Liver (tissue), 9 donors: ENCODE data around the gene AHRR. TPM values are rescaled to one million over a fixed set of nuclear protein-coding genes. Genes with fewer than 3 reads are reported as not detected.

ENCODE experiments used
- DNase-seq: peaks from one replicate; pipeline ENCODE4 v3.0.0-alpha.2; 2017; ENCODE audit warnings: low spot score
- H3K27ac ChIP-seq, 2 donors: one replicate each; pipeline ENCODE4 v1.7.0; 2013; ENCODE audit warnings: inconsistent platforms in 2 of 2, low read length in 2 of 2, control low read depth in 1 of 2, low read depth in 1 of 2, mild to moderate bottlenecking in 1 of 2
- H3K27me3 ChIP-seq, 4 donors: one replicate each; pipeline versions ENCODE4 v1.6.1 to v1.7.0; 2013; ENCODE audit warnings: low read length in 3 of 4, inconsistent platforms in 1 of 4, mild to moderate bottlenecking in 1 of 4, moderate library complexity in 1 of 4; ENCODE audit not compliant: control insufficient read depth in 4 of 4, insufficient read depth in 4 of 4
- H3K36me3 ChIP-seq, 4 donors: one replicate each; pipeline versions ENCODE4 v1.6.1 to v1.7.0; 2013; ENCODE audit warnings: low read length in 3 of 4, mild to moderate bottlenecking in 3 of 4, low read depth in 1 of 4, moderate library complexity in 1 of 4; ENCODE audit not compliant: control insufficient read depth in 4 of 4, insufficient read depth in 3 of 4
- H3K4me1 ChIP-seq, 4 donors: one replicate each; pipeline versions ENCODE4 v1.6.1 to v1.7.0; 2013; ENCODE audit warnings: low read length in 3 of 4, mild to moderate bottlenecking in 3 of 4, moderate library complexity in 1 of 4; ENCODE audit not compliant: control insufficient read depth in 4 of 4, insufficient read depth in 4 of 4
- H3K4me3 ChIP-seq, 3 donors: one replicate each; pipeline versions ENCODE4 v1.6.1 to v1.7.0; 2013; ENCODE audit warnings: low read length in 3 of 3, control low read depth in 1 of 3, low read depth in 1 of 3, mild to moderate bottlenecking in 1 of 3
- H3K9ac ChIP-seq, 2 donors: one replicate each; pipeline ENCODE4 v1.7.0; 2013; ENCODE audit warnings: low read length in 2 of 2, mild to moderate bottlenecking in 2 of 2, moderate library complexity in 2 of 2, control low read depth in 1 of 2, low read depth in 1 of 2
- H3K9me3 ChIP-seq, 4 donors: one replicate each; pipeline versions ENCODE4 v1.6.1 to v1.7.0; 2013; ENCODE audit warnings: low read length in 3 of 4; ENCODE audit not compliant: control insufficient read depth in 4 of 4
- ATF3 ChIP-seq: IDR thresholded peaks from 2 replicates; pipeline ENCODE4 v1.6.1; 2016; ENCODE audit warnings: antibody characterized with exemption
- CTCF ChIP-seq: fragments of 150-350 bp; IDR thresholded peaks from 2 replicates; pipeline ENCODE4 v1.5.1; 2017; ENCODE audit warnings: improper control_type of control experiment, low read depth, low read length; ENCODE audit not compliant: missing input control
- EGR1 ChIP-seq, 2 donors: IDR thresholded peaks; 2 replicates each; pipeline ENCODE4 v1.6.1; 2016 to 2018; ENCODE audit warnings: antibody characterized with exemption in 2 of 2, low read depth in 2 of 2
- FOXA1 ChIP-seq: IDR thresholded peaks from 2 replicates; pipeline ENCODE4 v1.6.1; 2016; ENCODE audit warnings: antibody characterized with exemption
- FOXA2 ChIP-seq: IDR thresholded peaks from 2 replicates; pipeline ENCODE4 v1.6.1; 2016; ENCODE audit warnings: antibody characterized with exemption
- GABPA ChIP-seq, 2 donors: IDR thresholded peaks in 1 of 2; conservative IDR thresholded peaks in 1 of 2; 2 replicates each; pipeline ENCODE4 v1.6.1; 2016; ENCODE audit warnings: antibody characterized with exemption in 2 of 2, mild to moderate bottlenecking in 1 of 2, moderate library complexity in 1 of 2
- HNF4A ChIP-seq, 2 donors: conservative IDR thresholded peaks; 2 replicates each; pipeline ENCODE4 v1.6.1; 2016; ENCODE audit warnings: antibody characterized with exemption in 2 of 2, mild to moderate bottlenecking in 2 of 2
- HNF4G ChIP-seq: IDR thresholded peaks from 2 replicates; pipeline ENCODE4 v1.6.1; 2016; ENCODE audit warnings: antibody characterized with exemption
- JUND ChIP-seq, 2 donors: IDR thresholded peaks; 2 replicates each; pipeline ENCODE4 v1.6.1; 2016; ENCODE audit warnings: antibody characterized with exemption in 2 of 2
- MAX ChIP-seq: IDR thresholded peaks from 2 replicates; pipeline ENCODE4 v1.6.1; 2016; ENCODE audit warnings: antibody characterized with exemption
- NR2F2 ChIP-seq: IDR thresholded peaks from 2 replicates; pipeline ENCODE4 v1.6.1; 2016; ENCODE audit warnings: antibody characterized with exemption
- RAD21 ChIP-seq, 2 donors: IDR thresholded peaks; 2 replicates each; pipeline ENCODE4 v1.6.1; 2016; ENCODE audit warnings: antibody characterized with exemption in 2 of 2, mild to moderate bottlenecking in 2 of 2
- REST ChIP-seq: IDR thresholded peaks from 2 replicates; pipeline ENCODE4 v1.6.1; 2016; ENCODE audit warnings: antibody characterized with exemption, mild to moderate bottlenecking
- RXRA ChIP-seq, 2 donors: IDR thresholded peaks; 2 replicates each; pipeline ENCODE4 v1.6.1; 2017 to 2018; ENCODE audit warnings: antibody characterized with exemption in 2 of 2, mild to moderate bottlenecking in 1 of 2
- SP1 ChIP-seq: IDR thresholded peaks from 2 replicates; pipeline ENCODE4 v1.6.1; 2018; ENCODE audit warnings: antibody characterized with exemption, mild to moderate bottlenecking
- TAF1 ChIP-seq: conservative IDR thresholded peaks from 2 replicates; pipeline ENCODE4 v1.6.1; 2016; ENCODE audit warnings: antibody characterized with exemption, mild to moderate bottlenecking
- YY1 ChIP-seq: IDR thresholded peaks from 2 replicates; pipeline ENCODE4 v1.6.1; 2016; ENCODE audit warnings: antibody characterized with exemption, mild to moderate bottlenecking
- ZBTB33 ChIP-seq: IDR thresholded peaks from 2 replicates; pipeline ENCODE4 v1.6.1; 2016; ENCODE audit warnings: antibody characterized with exemption
- WGBS: extraction: QIAGEN DNeasy Blood & Tissue Kit; methylation state at CpG from one replicate; pipeline ENCODE4 v1.1.7; 2013; 5-methylcytosine and 5-hydroxymethylcytosine counted together
- polyA plus RNA-seq, 2 donors: library from polyadenylated mRNA; stranded (reverse) in 1 of 2; unstranded in 1 of 2; fragments of 200-250 nt in 1 of 2; fragments of >200 nt in 1 of 2; fragmentation: Nextera tagmentation in 1 of 2; extraction: Ambion mirVana in 1 of 2; gene quantifications; one replicate each; pipeline versions ENCODE4 v1.2.1 to v1.2.3, GENCODE V29; 2013 to 2015
- total RNA-seq, 2 donors: library from RNA; depleted of rRNA; stranded (reverse); fragments of >200 nt; gene quantifications; one replicate each; pipeline ENCODE4 v1.2.3, GENCODE V29; 2014
- donor health status: healthy.
- donor health status: healthy.
- donor health status: healthy.
- donor health status: healthy.
- donor health status: healthy.

Gene AHRR
- total and polyA plus RNA-seq, 4 donors, result 0.15 to 0.47 (median 0.24) TPM

- Histone ChIP-seq H3K36me3 (peaks cover 12 to 62% (median 44%) of the 10 kb centered on the region in 4 donors), H3K9ac (no peak overlapping the region), H3K27me3 (no peaks in the 10 kb centered on the region), H3K27ac (no peak overlapping the region), H3K4me3 (no peak overlapping the region), H3K9me3 (peaks cover 0 to 14% (median 0%) of the 10 kb centered on the region in 4 donors), H3K4me1 (peaks cover 0 to 5% (median 3%) of the 10 kb centered on the region in 4 donors)
- DNase-seq, result no peak
- 96% methylated on average over 5 of the region's 5 CpGs for WGBS
- no peak for TF ChIP-seq TAF1
- no peak for TF ChIP-seq FOXA2
- TF ChIP-seq NR2F2, result no peak
- TF ChIP-seq JUND (IDR thresholded peaks at IDR 0.05), result no peak
- no peak for TF ChIP-seq YY1
- TF ChIP-seq REST, result no peak
- no peak for TF ChIP-seq FOXA1
- TF ChIP-seq RXRA (IDR thresholded peaks at IDR 0.05), result no peak
- TF ChIP-seq SP1, result no peak
- no peak for TF ChIP-seq CTCF
- TF ChIP-seq GABPA (IDR thresholded peaks at IDR 0.05 in 1 of 2, conservative IDR thresholded peaks at IDR 0.05 in 1 of 2), result no peak
These were observed 127.6 kb downstream of the AHRR start for GRCh38 chr5:449151-449550.

GRCh38 chr5:451587-452458 lies 130.3 kb downstream of the AHRR start:
- peaks cover 14 to 69% (median 50%) of the 10 kb centered on the region in 4 donors for H3K36me3 ChIP-seq
- 87% methylated on average over 5 of the region's 5 CpGs for WGBS
- TF ChIP-seq RXRA (IDR thresholded peaks at IDR 0.05), result no peak
- no peak for TF ChIP-seq MAX
- TF ChIP-seq TAF1, result no peak
- no peak for TF ChIP-seq FOXA2
- no peak for TF ChIP-seq SP1
- TF ChIP-seq HNF4A (conservative IDR thresholded peaks at IDR 0.05), result no peak
- no peak for TF ChIP-seq YY1
- TF ChIP-seq RAD21 (IDR thresholded peaks at IDR 0.05), result no peak
- TF ChIP-seq NR2F2, result no peak
- TF ChIP-seq CTCF, result no peak
- no peak for TF ChIP-seq HNF4G
- no peak for TF ChIP-seq ATF3
- TF ChIP-seq EGR1 (IDR thresholded peaks at IDR 0.05; ENCODE audit: low read depth in 2 of 2), result no peak
- no peak for TF ChIP-seq GABPA (IDR thresholded peaks at IDR 0.05 in 1 of 2, conservative IDR thresholded peaks at IDR 0.05 in 1 of 2)
- no peak for TF ChIP-seq JUND (IDR thresholded peaks at IDR 0.05)
- no peak for TF ChIP-seq ZBTB33

More at GRCh38 chr5:451587-452458, 130.3 kb downstream of the AHRR start:
- Histone ChIP-seq H3K9ac (no peak overlapping the region), H3K4me3 (no peak overlapping the region), H3K27ac (no peak overlapping the region), H3K27me3 (no peaks in the 10 kb centered on the region), H3K4me1 (no peaks in the 10 kb centered on the region), H3K9me3 (peaks cover 0 to 14% (median 0%) of the 10 kb centered on the region in 4 donors)
- DNase-seq, result no peak
